GM12878 (cell line): Measurements from ENCODE around the gene CDC42SE2. TPM values are rescaled to one million over a fixed set of nuclear protein-coding genes. Genes with fewer than 3 reads are reported as not detected.

Experiments used
- BMI1 ChIP-seq: fragments of 450-650 bp; IDR thresholded peaks from 2 replicates; pipeline ENCODE4 v1.6.1; 2016; ENCODE audit warnings: mild to moderate bottlenecking, moderate library complexity, borderline replicate concordance
- HCFC1 ChIP-seq: fragments of 150-350 bp; IDR thresholded peaks from 2 replicates; pipeline ENCODE4 v1.6.1; 2014; ENCODE audit warnings: low read length
- IRF4 ChIP-seq: IDR thresholded peaks from 2 replicates; pipeline ENCODE4 v1.6.1; 2011; ENCODE audit warnings: low read depth, low read length
- SIX5 ChIP-seq: IDR thresholded peaks from 2 replicates; pipeline ENCODE4 v1.6.1; 2011; ENCODE audit warnings: mild to moderate bottlenecking, low read depth, low read length, moderate library complexity; ENCODE audit not compliant: severe bottlenecking
- SMC3 ChIP-seq: IDR thresholded peaks from 2 replicates; pipeline ENCODE4 v1.6.1; 2011; ENCODE audit warnings: low read length, improper control_type of control experiment, borderline replicate concordance
- YY1 ChIP-seq: IDR thresholded peaks from 2 replicates; pipeline ENCODE4 v1.6.1; 2011; ENCODE audit warnings: low read depth, mild to moderate bottlenecking, low read length
- ZNF384 ChIP-seq: IDR thresholded peaks from 2 replicates; pipeline ENCODE4 v1.6.1; 2012; ENCODE audit warnings: low read depth, mild to moderate bottlenecking, low read length, improper control_type of control experiment, borderline replicate concordance
- ZNF592 ChIP-seq: fragments of 450-650 bp; IDR thresholded peaks from 2 replicates; pipeline ENCODE4 v1.6.1; 2017; ENCODE audit warnings: mild to moderate bottlenecking, moderate library complexity
- polyA plus RNA-seq, 11 experiments: library from polyadenylated mRNA; depleted of rRNA in 4 of 11; unstranded in 6 of 11; stranded (reverse) in 5 of 11; fragments of >200 nt; fragmentation: Nextera tagmentation in 4 of 11; fragmentation: Illumina TruSeq in 1 of 11; extraction: Ambion mirVana in 4 of 11; extraction: Trizol in 1 of 11; gene quantifications; 1 replicate in 1 of 11; 2 replicates in 10 of 11; pipeline versions ENCODE4 v1.2.1 to v1.2.3, GENCODE V29; 2011 to 2016; ENCODE audit warnings: inconsistent platforms in 2 of 11, missing spikeins in 2 of 11, low read depth in 1 of 11
- total RNA-seq, 4 experiments: library from RNA; depleted of rRNA in 3 of 4; stranded (reverse); fragments of >200 nt in 3 of 4; fragmentation: Illumina TruSeq in 1 of 4; extraction: Trizol in 1 of 4; gene quantifications; 2 replicates each; pipeline versions ENCODE4 v1.2.1 to v1.2.3, GENCODE V29; 2013 to 2021
- TF ChIP-seq, protein P1 (sequence below): fragments of 150-350 bp; IDR thresholded peaks from 2 replicates; pipeline ENCODE4 v1.6.1; 2016; ENCODE audit warnings: low read depth, low read length

Gene CDC42SE2
- total and polyA plus RNA-seq, 10 of the 15 experiments (the other 5 are each of a cell fraction or from before 2014, with no cell fraction given): 57.0 to 148 (median 80.3) TPM

GRCh38 chr5:131417240-131417869 lies 153.5 kb downstream of the CDC42SE2 start (continued):
- TF ChIP-seq ZNF592 (no peak), SIX5 (no peak), HCFC1 (no peak), YY1 (0 out of 2 replicates have a peak, but pooled peaks have one; percentile 41), ZNF384 (peak; percentile 63; the same call in 1 of the 2 replicates), BMI1 (no peak), SMC3 (peak; percentile 83), IRF4 (peak; percentile 75; the same call in 1 of the 2 replicates)
- TF ChIP-seq, protein P1, sequence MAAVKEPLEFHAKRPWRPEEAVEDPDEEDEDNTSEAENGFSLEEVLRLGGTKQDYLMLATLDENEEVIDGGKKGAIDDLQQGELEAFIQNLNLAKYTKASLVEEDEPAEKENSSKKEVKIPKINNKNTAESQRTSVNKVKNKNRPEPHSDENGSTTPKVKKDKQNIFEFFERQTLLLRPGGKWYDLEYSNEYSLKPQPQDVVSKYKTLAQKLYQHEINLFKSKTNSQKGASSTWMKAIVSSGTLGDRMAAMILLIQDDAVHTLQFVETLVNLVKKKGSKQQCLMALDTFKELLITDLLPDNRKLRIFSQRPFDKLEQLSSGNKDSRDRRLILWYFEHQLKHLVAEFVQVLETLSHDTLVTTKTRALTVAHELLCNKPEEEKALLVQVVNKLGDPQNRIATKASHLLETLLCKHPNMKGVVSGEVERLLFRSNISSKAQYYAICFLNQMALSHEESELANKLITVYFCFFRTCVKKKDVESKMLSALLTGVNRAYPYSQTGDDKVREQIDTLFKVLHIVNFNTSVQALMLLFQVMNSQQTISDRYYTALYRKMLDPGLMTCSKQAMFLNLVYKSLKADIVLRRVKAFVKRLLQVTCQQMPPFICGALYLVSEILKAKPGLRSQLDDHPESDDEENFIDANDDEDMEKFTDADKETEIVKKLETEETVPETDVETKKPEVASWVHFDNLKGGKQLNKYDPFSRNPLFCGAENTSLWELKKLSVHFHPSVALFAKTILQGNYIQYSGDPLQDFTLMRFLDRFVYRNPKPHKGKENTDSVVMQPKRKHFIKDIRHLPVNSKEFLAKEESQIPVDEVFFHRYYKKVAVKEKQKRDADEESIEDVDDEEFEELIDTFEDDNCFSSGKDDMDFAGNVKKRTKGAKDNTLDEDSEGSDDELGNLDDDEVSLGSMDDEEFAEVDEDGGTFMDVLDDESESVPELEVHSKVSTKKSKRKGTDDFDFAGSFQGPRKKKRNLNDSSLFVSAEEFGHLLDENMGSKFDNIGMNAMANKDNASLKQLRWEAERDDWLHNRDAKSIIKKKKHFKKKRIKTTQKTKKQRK: no peak
